DND-41 (cell line): ENCODE measurements around the gene RAD51B.

Experiments
- EZH2 ChIP-seq: IDR thresholded peaks from 3 replicates; pipeline ENCODE4 v1.6.1; 2012; ENCODE audit warnings: borderline replicate concordance, low read depth, mild to moderate bottlenecking, moderate library complexity, low read length, inconsistent platforms; ENCODE audit not compliant: severe bottlenecking
- TF ChIP-seq, protein P1 (sequence below): IDR thresholded peaks from 2 replicates; pipeline ENCODE4 v1.5.1; 2012; ENCODE audit warnings: borderline replicate concordance, low read length, moderate library complexity, mild to moderate bottlenecking; ENCODE audit not compliant: poor library complexity, severe bottlenecking; ENCODE audit errors: extremely low read depth

DNA sequence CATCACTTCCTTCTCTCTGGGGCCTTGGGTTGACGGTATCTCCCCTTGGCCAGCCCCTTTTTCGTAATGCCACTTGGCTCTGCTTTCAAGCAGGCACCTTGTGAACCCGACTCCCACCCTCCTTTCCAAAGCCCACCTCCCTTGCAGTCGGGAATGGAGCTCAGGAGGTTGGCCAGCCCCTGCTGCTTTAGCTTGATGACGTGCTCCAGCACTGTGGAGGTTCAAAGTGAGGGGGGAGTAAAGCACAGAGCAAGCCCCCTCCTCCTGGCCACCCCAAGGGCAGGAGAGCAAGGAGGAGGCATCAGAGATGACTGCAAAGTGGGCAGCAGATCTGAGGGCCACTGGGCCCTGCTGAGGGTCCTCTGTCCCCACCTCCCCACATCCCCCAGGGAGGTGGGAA, 869.9 kb downstream of the RAD51B start:
- TF ChIP-seq, protein P1, sequence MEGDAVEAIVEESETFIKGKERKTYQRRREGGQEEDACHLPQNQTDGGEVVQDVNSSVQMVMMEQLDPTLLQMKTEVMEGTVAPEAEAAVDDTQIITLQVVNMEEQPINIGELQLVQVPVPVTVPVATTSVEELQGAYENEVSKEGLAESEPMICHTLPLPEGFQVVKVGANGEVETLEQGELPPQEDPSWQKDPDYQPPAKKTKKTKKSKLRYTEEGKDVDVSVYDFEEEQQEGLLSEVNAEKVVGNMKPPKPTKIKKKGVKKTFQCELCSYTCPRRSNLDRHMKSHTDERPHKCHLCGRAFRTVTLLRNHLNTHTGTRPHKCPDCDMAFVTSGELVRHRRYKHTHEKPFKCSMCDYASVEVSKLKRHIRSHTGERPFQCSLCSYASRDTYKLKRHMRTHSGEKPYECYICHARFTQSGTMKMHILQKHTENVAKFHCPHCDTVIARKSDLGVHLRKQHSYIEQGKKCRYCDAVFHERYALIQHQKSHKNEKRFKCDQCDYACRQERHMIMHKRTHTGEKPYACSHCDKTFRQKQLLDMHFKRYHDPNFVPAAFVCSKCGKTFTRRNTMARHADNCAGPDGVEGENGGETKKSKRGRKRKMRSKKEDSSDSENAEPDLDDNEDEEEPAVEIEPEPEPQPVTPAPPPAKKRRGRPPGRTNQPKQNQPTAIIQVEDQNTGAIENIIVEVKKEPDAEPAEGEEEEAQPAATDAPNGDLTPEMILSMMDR = no peak
- no peak for TF ChIP-seq EZH2
